GM12878 (cell line): ENCODE results near the gene FGF2. TPM values are rescaled to one million over a fixed set of nuclear protein-coding genes. Genes with fewer than 3 reads are reported as not detected.
A peak's percentile ranks its signal among the peaks of the same experiment; 100 is the strongest.

Experiments
- ATAC-seq: fragments of 200-7000 bp; cut with Tn5 transposase; 3 replicates; pipeline ENCODE4 v1.9.1; 2020; ENCODE audit warnings: mild to moderate bottlenecking, moderate library complexity
- BruUV-seq: library from RNA; stranded (reverse); fragments of 400-500 nt; replicated peaks from 2 replicates; lab custom pipeline; 2021; lab: Mats Ljungman, UMichigan
- CTCF ChIA-PET: fragments of 300-600 bp; sonication (Branson Sonifier 250); formaldehyde crosslinking; extraction: SDS; loops from one replicate; lab custom pipeline; 2021; ENCODE audit warnings: inconsistent platforms; lab: Yijun Ruan, JAX
- POLR2A ChIA-PET: fragments of 350-600 bp; formaldehyde crosslinking; extraction: SDS; loops from one replicate; lab custom pipeline; 2021; ENCODE audit warnings: inconsistent platforms; lab: Charles Lee
- RAD21 ChIA-PET: fragments of 300-600 bp; sonication (Branson Sonifier 250); formaldehyde crosslinking; loops from one replicate; lab custom pipeline; 2023; ENCODE audit warnings: antibody characterized with exemption; ENCODE audit not compliant: unreplicated experiment; lab: Charles Lee
- SMC1A ChIA-PET: fragments of 300-600 bp; sonication (Branson Sonifier 250); formaldehyde crosslinking; loops from one replicate; lab custom pipeline; 2023; ENCODE audit not compliant: unreplicated experiment, uncharacterized antibody; lab: Charles Lee
- DNase-seq: peaks from one replicate; pipeline ENCODE4 v3.0.0-alpha.2; 2011; ENCODE audit warnings: low read depth, low spot score
- FAIRE-seq: peaks from 3 replicates; lab custom pipeline; 2011; peaks lifted over from hg19 to GRCh38; lab: Jason Lieb, UNC
- H2AFZ ChIP-seq: 2 replicates; pipeline ENCODE4 v1.6.0; 2011; ENCODE audit warnings: low read depth, low read length, control low read depth; ENCODE audit not compliant: control insufficient read depth
- H3K27ac ChIP-seq: 2 replicates; pipeline ENCODE4 v1.5.1; 2011; ENCODE audit warnings: control low read depth; ENCODE audit not compliant: control insufficient read depth, insufficient read depth
- H3K27me3 ChIP-seq, 2 experiments: replicated peaks in 1 of 2; 2 replicates each; pipeline versions ENCODE4 v1.6.0 to v1.6.1; 2011; ENCODE audit warnings: low read length in 1 of 2; ENCODE audit not compliant: control insufficient read depth in 2 of 2, insufficient read depth in 2 of 2
- H3K36me3 ChIP-seq, 2 experiments: 2 replicates each; pipeline ENCODE4 v1.5.1; 2011; ENCODE audit warnings: low read length in 1 of 2; ENCODE audit not compliant: control insufficient read depth in 2 of 2, insufficient read depth in 2 of 2
- H3K4me1 ChIP-seq: 2 replicates; pipeline ENCODE4 v1.6.1; 2011; ENCODE audit warnings: mild to moderate bottlenecking, low read length, moderate library complexity, mixed read lengths; ENCODE audit not compliant: control insufficient read depth, insufficient read depth
- H3K4me2 ChIP-seq: 2 replicates; pipeline ENCODE4 v1.6.0; 2011; ENCODE audit warnings: control low read depth; ENCODE audit not compliant: control insufficient read depth, insufficient read depth
- H3K4me3 ChIP-seq: fragments of 200-600 bp; sonication (generic); 2 replicates; pipeline ENCODE4 v1.5.1; 2016
- H3K79me2 ChIP-seq: 2 replicates; pipeline ENCODE4 v1.6.0; 2011; ENCODE audit warnings: low read length; ENCODE audit not compliant: control insufficient read depth, insufficient read depth
- H3K9ac ChIP-seq: 2 replicates; pipeline ENCODE4 v1.8.0; 2011; ENCODE audit warnings: low read length, control low read depth, mixed read lengths; ENCODE audit not compliant: control insufficient read depth, insufficient read depth
- H3K9me3 ChIP-seq: replicated peaks from 3 replicates; pipeline ENCODE4 v1.5.1; 2011; ENCODE audit warnings: mild to moderate bottlenecking, low read length; ENCODE audit not compliant: control insufficient read depth, insufficient read depth
- H4K20me1 ChIP-seq: 2 replicates; pipeline ENCODE4 v1.6.0; 2011; ENCODE audit not compliant: control insufficient read depth, insufficient read depth
- BHLHE40 ChIP-seq, 2 experiments: fragments of 450-650 bp in 1 of 2; IDR thresholded peaks; 2 replicates each; pipeline ENCODE4 v1.6.1; 2011 to 2017; ENCODE audit warnings: low read depth in 2 of 2, borderline replicate concordance in 1 of 2, improper control_type of control experiment in 1 of 2, low read length in 1 of 2, mild to moderate bottlenecking in 1 of 2
- PKNOX1 ChIP-seq: fragments of 450-650 bp; IDR thresholded peaks from 2 replicates; pipeline ENCODE4 v1.6.1; 2016; ENCODE audit warnings: mild to moderate bottlenecking
- RBBP5 ChIP-seq: fragments of 200-600 bp; sonication (generic); conservative IDR thresholded peaks from 2 replicates; pipeline ENCODE4 v1.6.1; 2016
- USF2 ChIP-seq: IDR thresholded peaks from 2 replicates; pipeline ENCODE4 v1.6.1; 2011; ENCODE audit warnings: low read depth, low read length, improper control_type of control experiment, borderline replicate concordance
- ZBED1 ChIP-seq: IDR thresholded peaks from 2 replicates; pipeline ENCODE4 v1.6.1; 2016; ENCODE audit warnings: borderline replicate concordance
- ZNF687 ChIP-seq: fragments of 450-650 bp; IDR thresholded peaks from 2 replicates; pipeline ENCODE4 v1.6.1; 2017; ENCODE audit warnings: mild to moderate bottlenecking, moderate library complexity
- WGBS: methylation state at CpG from one replicate; pipeline ENCODE4 v1.1.6; 2016; ENCODE audit warnings: low lambda C conversion rate; ENCODE audit not compliant: insufficient replicate concordance, insufficient coverage; ENCODE audit errors: missing lambda C conversion rate; 5-methylcytosine and 5-hydroxymethylcytosine counted together
- in situ Hi-C: fragments of 300-500 bp; cut with MboI; formaldehyde crosslinking; loops from 9 replicates; pipeline ENCODE4 v1.14.3; 2018; ENCODE audit warnings: mixed read lengths
- intact Hi-C: fragments of 100-400 bp; cut with micrococcal nuclease; formaldehyde crosslinking; loops from one replicate; pipeline ENCODE4 v1.14.2; 2022; ENCODE audit not compliant: unreplicated experiment
- polyA plus RNA-seq, 11 experiments: library from polyadenylated mRNA; depleted of rRNA in 4 of 11; unstranded in 6 of 11; stranded (reverse) in 5 of 11; fragments of >200 nt; fragmentation: Nextera tagmentation in 4 of 11; fragmentation: Illumina TruSeq in 1 of 11; extraction: Ambion mirVana in 4 of 11; extraction: Trizol in 1 of 11; gene quantifications; 1 replicate in 1 of 11; 2 replicates in 10 of 11; pipeline versions ENCODE4 v1.2.1 to v1.2.3, GENCODE V29; 2011 to 2016; ENCODE audit warnings: inconsistent platforms in 2 of 11, missing spikeins in 2 of 11, low read depth in 1 of 11
- total RNA-seq, 4 experiments: library from RNA; depleted of rRNA in 3 of 4; stranded (reverse); fragments of >200 nt in 3 of 4; fragmentation: Illumina TruSeq in 1 of 4; extraction: Trizol in 1 of 4; gene quantifications; 2 replicates each; pipeline versions ENCODE4 v1.2.1 to v1.2.3, GENCODE V29; 2013 to 2021
- TF ChIP-seq, protein P1 (sequence below): IDR thresholded peaks from 2 replicates; pipeline ENCODE4 v1.6.1; 2012; ENCODE audit warnings: low read depth, low read length, improper control_type of control experiment
- TF ChIP-seq, protein P2 (sequence below): fragments of 450-650 bp; formaldehyde crosslinking; IDR thresholded peaks from 2 replicates; pipeline ENCODE4 v1.4.0; 2020; ENCODE audit warnings: mild to moderate bottlenecking, moderate library complexity

Gene FGF2
- total and polyA plus RNA-seq, 10 of the 15 experiments (the other 5 are each of a cell fraction or from before 2014, with no cell fraction given): 0.13 to 1.7 (median 0.25) TPM

- POLR2A ChIA-PET: no interaction called here
- H3K27ac ChIP-seq: no peak overlapping the region
- ATAC-seq (no peak), FAIRE-seq (peak; percentile 35), DNase-seq (no peak)
- H2AFZ ChIP-seq: no peak overlapping the region
- in situ Hi-C loops: no loop called here
- SMC1A ChIA-PET: no interaction called here
- intact Hi-C loops: no loop called here
- H3K4me1 ChIP-seq: 0 out of 2 replicates have a peak, but pooled peaks cover 2% of the 10 kb centered on the region
- H3K79me2 ChIP-seq: no peaks in the 10 kb centered on the region
- BruUV-seq: no TSS peak
- H3K9ac ChIP-seq: no peak overlapping the region
- H4K20me1 ChIP-seq: no peaks in the 10 kb centered on the region
- no peak overlapping the region for H3K4me3 ChIP-seq
- CTCF ChIA-PET: no interaction called here
- WGBS: 82% methylated on average over 1 of the region's 1 CpG
- H3K36me3 ChIP-seq: no peaks in the 10 kb centered on the region
- RAD21 ChIA-PET: no interaction called here
- H3K27me3 ChIP-seq: no peaks in the 10 kb centered on the region; a peak in 2 of 4 replicates
- H3K4me2 ChIP-seq: no peak overlapping the region
- H3K9me3 ChIP-seq: no peaks in the 10 kb centered on the region; the same call in 2 of the 3 replicates
- no peak for TF ChIP-seq USF2
- TF ChIP-seq BHLHE40 (IDR thresholded peaks at IDR 0.05; ENCODE audit: borderline replicate concordance in 1 of 2, low read depth in 2 of 2, low read length in 1 of 2): no peak
- no peak for TF ChIP-seq RBBP5
- no peak for TF ChIP-seq ZBED1
- TF ChIP-seq, protein P1, sequence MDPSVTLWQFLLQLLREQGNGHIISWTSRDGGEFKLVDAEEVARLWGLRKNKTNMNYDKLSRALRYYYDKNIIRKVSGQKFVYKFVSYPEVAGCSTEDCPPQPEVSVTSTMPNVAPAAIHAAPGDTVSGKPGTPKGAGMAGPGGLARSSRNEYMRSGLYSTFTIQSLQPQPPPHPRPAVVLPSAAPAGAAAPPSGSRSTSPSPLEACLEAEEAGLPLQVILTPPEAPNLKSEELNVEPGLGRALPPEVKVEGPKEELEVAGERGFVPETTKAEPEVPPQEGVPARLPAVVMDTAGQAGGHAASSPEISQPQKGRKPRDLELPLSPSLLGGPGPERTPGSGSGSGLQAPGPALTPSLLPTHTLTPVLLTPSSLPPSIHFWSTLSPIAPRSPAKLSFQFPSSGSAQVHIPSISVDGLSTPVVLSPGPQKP: no peak
- no peak for TF ChIP-seq PKNOX1
- TF ChIP-seq ZNF687: no peak
- TF ChIP-seq, protein P2, sequence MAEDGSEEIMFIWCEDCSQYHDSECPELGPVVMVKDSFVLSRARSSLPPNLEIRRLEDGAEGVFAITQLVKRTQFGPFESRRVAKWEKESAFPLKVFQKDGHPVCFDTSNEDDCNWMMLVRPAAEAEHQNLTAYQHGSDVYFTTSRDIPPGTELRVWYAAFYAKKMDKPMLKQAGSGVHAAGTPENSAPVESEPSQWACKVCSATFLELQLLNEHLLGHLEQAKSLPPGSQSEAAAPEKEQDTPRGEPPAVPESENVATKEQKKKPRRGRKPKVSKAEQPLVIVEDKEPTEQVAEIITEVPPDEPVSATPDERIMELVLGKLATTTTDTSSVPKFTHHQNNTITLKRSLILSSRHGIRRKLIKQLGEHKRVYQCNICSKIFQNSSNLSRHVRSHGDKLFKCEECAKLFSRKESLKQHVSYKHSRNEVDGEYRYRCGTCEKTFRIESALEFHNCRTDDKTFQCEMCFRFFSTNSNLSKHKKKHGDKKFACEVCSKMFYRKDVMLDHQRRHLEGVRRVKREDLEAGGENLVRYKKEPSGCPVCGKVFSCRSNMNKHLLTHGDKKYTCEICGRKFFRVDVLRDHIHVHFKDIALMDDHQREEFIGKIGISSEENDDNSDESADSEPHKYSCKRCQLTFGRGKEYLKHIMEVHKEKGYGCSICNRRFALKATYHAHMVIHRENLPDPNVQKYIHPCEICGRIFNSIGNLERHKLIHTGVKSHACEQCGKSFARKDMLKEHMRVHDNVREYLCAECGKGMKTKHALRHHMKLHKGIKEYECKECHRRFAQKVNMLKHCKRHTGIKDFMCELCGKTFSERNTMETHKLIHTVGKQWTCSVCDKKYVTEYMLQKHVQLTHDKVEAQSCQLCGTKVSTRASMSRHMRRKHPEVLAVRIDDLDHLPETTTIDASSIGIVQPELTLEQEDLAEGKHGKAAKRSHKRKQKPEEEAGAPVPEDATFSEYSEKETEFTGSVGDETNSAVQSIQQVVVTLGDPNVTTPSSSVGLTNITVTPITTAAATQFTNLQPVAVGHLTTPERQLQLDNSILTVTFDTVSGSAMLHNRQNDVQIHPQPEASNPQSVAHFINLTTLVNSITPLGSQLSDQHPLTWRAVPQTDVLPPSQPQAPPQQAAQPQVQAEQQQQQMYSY (CRISPR knock-in tag): no peak
These were observed 21.3 kb downstream of the FGF2 start for GRCh38 chr4:122847931-122848330.
